WI38 (cell line): Measurements from ENCODE around the gene CCDC13.

Experiments
- H3K4me3 ChIP-seq: 2 replicates; pipeline ENCODE4 v1.5.1; 2011; ENCODE audit warnings: low read depth, mild to moderate bottlenecking, control low read depth, low read length
- CTCF ChIP-seq: IDR thresholded peaks from 2 replicates; pipeline ENCODE4 v1.5.1; 2012; ENCODE audit warnings: low read depth, mild to moderate bottlenecking, control low read depth, low read length

Gene CCDC13

GRCh38 chr3:42756681-42757213, 16.3 kb downstream of the CCDC13 start:
- no peak for TF ChIP-seq CTCF
- no peak overlapping the region for H3K4me3 ChIP-seq

- TF ChIP-seq CTCF, result peak; percentile 65
- H3K4me3 ChIP-seq, result no peak overlapping the region
Measured at GRCh38 chr3:42755681-42756578, 17.1 kb downstream of the CCDC13 start.

GRCh38 chr3:42753757-42754156, 19.3 kb downstream of the CCDC13 start:
- no peak overlapping the region for H3K4me3 ChIP-seq
- no peak for TF ChIP-seq CTCF

- TF ChIP-seq CTCF, result no peak
- H3K4me3 ChIP-seq, result no peak overlapping the region
Measured at GRCh38 chr3:42752961-42753360, 20.1 kb downstream of the CCDC13 start.

GRCh38 chr3:42752441-42752840, 20.6 kb downstream of the CCDC13 start:
- TF ChIP-seq CTCF, result no peak
- no peak overlapping the region for H3K4me3 ChIP-seq

GRCh38 chr3:42751609-42752008, 21.4 kb downstream of the CCDC13 start:
- no peak overlapping the region for H3K4me3 ChIP-seq
- no peak for TF ChIP-seq CTCF

- no peak for TF ChIP-seq CTCF
- H3K4me3 ChIP-seq, result no peak overlapping the region
Measured at GRCh38 chr3:42750834-42751233, 22.2 kb downstream of the CCDC13 start.
